HUES48 (cell line): ENCODE results near the gene KITLG.
A peak's percentile ranks its signal among the peaks of the same experiment; 100 is the strongest.

Experiments
- H3K27ac ChIP-seq: one replicate; pipeline ENCODE4 v1.7.0; 2013; ENCODE audit warnings: low read depth, low read length, inconsistent platforms
- H3K27me3 ChIP-seq: 2 replicates; pipeline ENCODE4 v1.6.1; 2013; ENCODE audit warnings: mild to moderate bottlenecking, low read length; ENCODE audit not compliant: control insufficient read depth, insufficient read depth
- H3K36me3 ChIP-seq: 2 replicates; pipeline ENCODE4 v1.6.1; 2013; ENCODE audit warnings: low read length; ENCODE audit not compliant: control insufficient read depth, insufficient read depth
- H3K4me1 ChIP-seq: 2 replicates; pipeline ENCODE4 v1.6.1; 2013; ENCODE audit warnings: mild to moderate bottlenecking, low read length; ENCODE audit not compliant: control insufficient read depth, insufficient read depth
- H3K4me3 ChIP-seq: 2 replicates; pipeline ENCODE4 v1.5.1; 2013; ENCODE audit warnings: mild to moderate bottlenecking, low read depth, low read length
- H3K9ac ChIP-seq: 2 replicates; pipeline ENCODE4 v1.6.1; 2013; ENCODE audit warnings: mild to moderate bottlenecking, low read depth, low read length, moderate library complexity
- H3K9me3 ChIP-seq: 2 replicates; pipeline ENCODE4 v1.6.1; 2013; ENCODE audit warnings: low read length; ENCODE audit not compliant: control insufficient read depth, insufficient read depth

Gene KITLG

DNA sequence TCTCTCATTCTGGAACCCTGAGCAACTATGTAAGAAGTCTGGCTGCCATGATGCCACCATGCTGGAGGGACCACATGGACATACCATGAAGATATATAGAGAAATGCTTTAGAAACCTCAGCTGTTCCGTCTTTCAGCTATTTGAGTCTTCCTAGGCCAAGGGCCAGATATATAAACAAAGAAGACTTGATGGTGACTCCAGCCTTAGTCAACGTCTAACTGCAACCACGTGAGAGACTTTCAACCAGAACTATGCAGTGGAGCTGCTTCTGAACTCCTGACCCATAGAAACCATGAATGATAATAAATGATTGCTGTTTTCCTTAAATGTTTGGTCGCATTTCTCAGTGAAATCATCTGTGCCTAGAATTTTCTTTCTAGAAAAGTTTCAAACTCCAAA is 20.0 kb upstream of the KITLG start:
- H3K9me3 ChIP-seq, result no peaks in the 10 kb centered on the region
- H3K4me3 ChIP-seq, result no peak overlapping the region
- no peaks in the 10 kb centered on the region for H3K27me3 ChIP-seq
- H3K36me3 ChIP-seq, result no peaks in the 10 kb centered on the region
- no peaks in the 10 kb centered on the region for H3K4me1 ChIP-seq
- no peak overlapping the region for H3K27ac ChIP-seq
- no peak overlapping the region for H3K9ac ChIP-seq

DNA sequence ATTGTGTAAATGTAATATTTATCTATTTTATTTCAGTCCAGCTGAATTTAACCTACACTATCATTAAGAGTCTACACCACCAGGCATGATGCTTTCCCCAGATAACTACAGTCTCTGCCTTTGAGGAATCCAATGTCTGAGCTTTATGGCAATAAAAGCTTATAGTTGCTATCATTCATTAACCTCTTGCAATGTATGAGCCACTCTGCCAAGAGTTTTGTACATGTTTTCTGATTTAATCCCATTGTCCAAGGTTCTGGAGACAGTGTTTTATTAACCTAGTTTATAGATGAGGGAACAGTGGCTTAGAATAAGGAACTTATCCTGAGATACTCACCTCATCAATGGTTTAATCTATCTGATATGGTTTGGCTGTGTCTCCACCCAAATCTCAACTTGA is 17.1 kb upstream of the KITLG start:
- no peaks in the 10 kb centered on the region for H3K9me3 ChIP-seq
- H3K4me3 ChIP-seq, result no peak overlapping the region
- no peak overlapping the region for H3K27ac ChIP-seq
- no peaks in the 10 kb centered on the region for H3K4me1 ChIP-seq
- H3K27me3 ChIP-seq, result no peaks in the 10 kb centered on the region
- H3K9ac ChIP-seq, result no peak overlapping the region
- H3K36me3 ChIP-seq, result no peaks in the 10 kb centered on the region

DNA sequence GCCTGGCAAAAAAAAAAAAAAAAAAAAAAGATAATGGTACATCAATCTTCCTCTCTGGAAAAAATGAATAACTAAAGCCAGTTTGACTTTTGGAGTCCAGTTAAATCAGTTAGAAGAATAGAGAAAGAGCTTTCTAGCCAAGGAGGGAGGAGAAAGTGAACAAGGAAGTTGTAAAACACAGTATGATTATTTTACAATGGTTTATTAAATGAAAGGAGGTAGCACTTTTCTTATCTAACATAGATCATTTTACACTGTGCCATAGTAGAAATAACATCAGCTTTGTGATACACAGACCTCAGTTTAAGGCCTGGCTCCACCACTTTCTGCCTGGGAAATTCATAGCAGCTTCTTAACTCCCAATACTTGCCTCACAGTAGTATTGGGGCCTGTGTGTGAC is 15.4 kb upstream of the KITLG start:
- Histone ChIP-seq H3K9me3 (no peaks in the 10 kb centered on the region), H3K9ac (no peak overlapping the region), H3K4me3 (no peak overlapping the region), H3K36me3 (no peaks in the 10 kb centered on the region), H3K27ac (no peak overlapping the region), H3K27me3 (no peaks in the 10 kb centered on the region), H3K4me1 (no peaks in the 10 kb centered on the region)

DNA sequence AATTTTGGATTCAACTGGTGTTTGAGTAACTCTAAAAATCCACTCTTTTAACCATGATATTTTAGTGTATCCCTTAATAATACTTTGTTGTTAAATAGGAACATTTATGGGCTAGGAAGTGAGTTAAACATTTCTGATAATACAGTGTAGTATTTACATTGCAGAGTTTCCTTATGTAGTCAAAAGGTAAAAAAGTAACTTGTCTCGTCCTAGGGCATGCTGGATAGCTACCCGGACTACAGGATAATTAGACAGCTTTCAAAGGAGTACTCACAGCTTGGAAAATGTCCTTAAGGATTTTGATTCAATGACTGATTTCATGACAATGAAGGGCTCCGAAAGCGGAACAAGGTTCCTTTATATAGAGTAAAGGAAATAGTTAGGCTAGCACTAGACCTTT is 14.5 kb upstream of the KITLG start:
- Histone ChIP-seq H3K36me3 (no peaks in the 10 kb centered on the region), H3K27me3 (no peaks in the 10 kb centered on the region), H3K9ac (no peak overlapping the region)

DNA sequence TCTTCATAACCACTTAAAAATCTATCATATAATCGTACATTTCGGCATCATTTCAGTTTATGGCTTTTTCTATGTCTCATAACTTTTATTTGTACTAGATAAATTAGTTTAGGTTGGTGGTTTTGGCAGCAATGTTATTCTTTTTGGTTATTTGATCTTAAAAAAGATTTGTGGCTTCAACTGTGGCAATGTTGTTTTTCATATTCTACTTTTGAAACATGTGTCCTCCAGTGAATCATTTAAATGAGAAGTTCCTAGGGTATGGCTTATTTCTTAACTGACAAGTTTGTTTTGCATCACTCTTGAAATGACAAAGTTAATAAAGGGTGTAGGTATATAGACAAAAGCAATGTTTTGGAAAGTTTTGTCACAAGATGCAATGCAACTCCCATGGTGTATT is 11.1 kb upstream of the KITLG start:
- H3K36me3 ChIP-seq, result no peaks in the 10 kb centered on the region
- no peak overlapping the region for H3K27ac ChIP-seq
- H3K9me3 ChIP-seq, result peaks cover 11% of the 10 kb centered on the region
- H3K4me1 ChIP-seq, result no peaks in the 10 kb centered on the region
- H3K27me3 ChIP-seq, result no peaks in the 10 kb centered on the region
- no peak overlapping the region for H3K9ac ChIP-seq
- H3K4me3 ChIP-seq, result no peak overlapping the region

More for the DNA sequence above, 14.5 kb upstream of the KITLG start:
- H3K4me3 ChIP-seq, result no peak overlapping the region
- H3K4me1 ChIP-seq, result no peaks in the 10 kb centered on the region
- H3K9me3 ChIP-seq, result no peaks in the 10 kb centered on the region
- H3K27ac ChIP-seq, result no peak overlapping the region

DNA sequence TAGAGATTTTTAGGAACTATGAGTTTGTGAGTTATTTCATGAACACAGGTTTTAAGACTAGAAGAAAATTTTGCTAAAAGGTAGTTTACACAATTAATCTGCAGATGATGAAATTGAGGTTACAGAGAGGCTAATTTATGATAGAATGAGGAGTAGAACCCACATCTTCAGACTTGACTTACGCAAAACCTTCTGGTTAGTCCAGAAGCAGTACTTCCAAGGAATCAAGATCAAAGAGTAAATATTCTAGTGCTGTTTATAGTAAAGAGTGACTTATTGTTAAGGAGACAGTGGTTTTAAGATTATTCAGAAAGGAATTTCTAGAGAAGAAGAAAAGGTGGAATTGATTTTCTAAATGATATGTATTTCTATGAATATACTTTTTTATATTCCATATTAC is 10.6 kb upstream of the KITLG start:
- Histone ChIP-seq H3K9me3 (peaks cover 16% of the 10 kb centered on the region), H3K27ac (no peak overlapping the region), H3K36me3 (no peaks in the 10 kb centered on the region), H3K4me3 (no peak overlapping the region), H3K4me1 (no peaks in the 10 kb centered on the region), H3K27me3 (no peaks in the 10 kb centered on the region), H3K9ac (no peak overlapping the region)

DNA sequence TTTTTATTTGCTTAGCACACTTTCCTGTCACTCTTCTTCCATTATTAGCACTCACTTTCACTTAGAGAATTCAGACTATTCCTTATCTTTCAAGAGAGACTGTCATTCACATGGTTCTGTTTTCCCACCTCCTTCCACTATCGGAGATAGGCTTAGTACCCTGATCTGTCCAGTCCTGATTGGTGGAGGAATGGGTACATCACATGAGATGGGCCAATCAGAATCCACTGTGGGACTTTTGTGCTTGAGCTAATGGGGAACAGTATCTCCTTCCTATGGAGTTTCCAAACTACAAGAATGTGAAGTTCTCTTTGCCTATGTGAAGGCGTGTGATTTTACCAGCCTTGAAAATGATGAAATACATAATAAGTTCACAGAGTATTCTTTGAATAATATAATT is 4.8 kb upstream of the KITLG start:
- Histone ChIP-seq H3K27me3 (peaks cover 10% of the 10 kb centered on the region; the same call in 1 of the 2 replicates), H3K27ac (no peak overlapping the region), H3K9ac (no peak overlapping the region), H3K4me1 (peaks cover 20% of the 10 kb centered on the region; the same call in 1 of the 2 replicates), H3K36me3 (no peaks in the 10 kb centered on the region), H3K4me3 (no peak overlapping the region), H3K9me3 (peaks cover 24% of the 10 kb centered on the region)

DNA sequence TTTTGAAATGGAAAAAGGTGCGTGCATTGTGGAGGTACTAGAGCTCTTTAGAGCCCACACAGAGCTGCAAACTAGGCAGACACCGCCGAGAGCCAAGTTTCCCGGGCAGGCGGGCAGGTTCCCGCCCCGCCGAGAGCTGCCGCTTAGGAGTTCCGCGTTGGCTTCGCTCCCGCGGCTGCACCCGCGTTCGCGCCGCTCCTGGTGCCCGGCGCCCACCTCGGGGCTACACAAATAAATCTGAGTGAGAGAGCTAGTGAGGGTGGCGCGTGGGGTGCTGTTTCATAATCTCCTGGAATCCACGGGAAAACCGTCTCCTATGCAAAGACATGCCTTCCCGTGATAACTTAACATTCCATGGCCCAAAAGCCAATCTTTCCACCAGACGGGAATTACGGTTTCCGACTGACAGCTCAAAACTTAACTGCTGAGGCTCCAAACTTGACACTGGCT is 645 bp downstream of the KITLG start:
- Histone ChIP-seq H3K4me1 (peaks cover 54% of the 10 kb centered on the region), H3K9me3 (no peaks in the 10 kb centered on the region), H3K4me3 (peak overlapping the region; percentile 81), H3K27me3 (peaks cover 15% of the 10 kb centered on the region), H3K9ac (peak overlapping the region; percentile 68; the same call in 1 of the 2 replicates), H3K27ac (peak overlapping the region; percentile 43), H3K36me3 (no peaks in the 10 kb centered on the region)

DNA sequence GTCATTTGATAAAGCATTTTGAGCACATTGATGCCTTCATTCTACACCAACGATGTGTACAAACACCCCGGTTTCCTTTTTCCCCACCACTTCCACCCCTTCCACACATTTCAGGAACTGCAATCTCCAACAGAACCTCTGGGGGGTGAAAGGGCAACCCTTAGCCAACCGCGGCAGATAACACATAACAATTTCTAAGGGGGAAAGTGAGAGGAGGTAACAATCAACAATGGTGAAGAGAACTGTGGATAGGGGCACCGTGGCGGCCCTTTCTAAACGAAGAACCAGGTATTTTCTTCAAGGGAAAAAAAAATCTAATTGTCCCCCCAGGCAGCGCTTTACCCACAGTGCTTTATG is 1.1 kb downstream of the KITLG start:
- H3K27me3 ChIP-seq, result peaks cover 15% of the 10 kb centered on the region
- 0 out of 2 replicates have a peak overlapping the region, but pooled peaks have one; percentile 13 for H3K9ac ChIP-seq
- H3K9me3 ChIP-seq, result no peaks in the 10 kb centered on the region
- peaks cover 59% of the 10 kb centered on the region for H3K4me1 ChIP-seq
- peak overlapping the region; percentile 63 for H3K27ac ChIP-seq
- peak overlapping the region; percentile 81 for H3K4me3 ChIP-seq
- H3K36me3 ChIP-seq, result no peaks in the 10 kb centered on the region

DNA sequence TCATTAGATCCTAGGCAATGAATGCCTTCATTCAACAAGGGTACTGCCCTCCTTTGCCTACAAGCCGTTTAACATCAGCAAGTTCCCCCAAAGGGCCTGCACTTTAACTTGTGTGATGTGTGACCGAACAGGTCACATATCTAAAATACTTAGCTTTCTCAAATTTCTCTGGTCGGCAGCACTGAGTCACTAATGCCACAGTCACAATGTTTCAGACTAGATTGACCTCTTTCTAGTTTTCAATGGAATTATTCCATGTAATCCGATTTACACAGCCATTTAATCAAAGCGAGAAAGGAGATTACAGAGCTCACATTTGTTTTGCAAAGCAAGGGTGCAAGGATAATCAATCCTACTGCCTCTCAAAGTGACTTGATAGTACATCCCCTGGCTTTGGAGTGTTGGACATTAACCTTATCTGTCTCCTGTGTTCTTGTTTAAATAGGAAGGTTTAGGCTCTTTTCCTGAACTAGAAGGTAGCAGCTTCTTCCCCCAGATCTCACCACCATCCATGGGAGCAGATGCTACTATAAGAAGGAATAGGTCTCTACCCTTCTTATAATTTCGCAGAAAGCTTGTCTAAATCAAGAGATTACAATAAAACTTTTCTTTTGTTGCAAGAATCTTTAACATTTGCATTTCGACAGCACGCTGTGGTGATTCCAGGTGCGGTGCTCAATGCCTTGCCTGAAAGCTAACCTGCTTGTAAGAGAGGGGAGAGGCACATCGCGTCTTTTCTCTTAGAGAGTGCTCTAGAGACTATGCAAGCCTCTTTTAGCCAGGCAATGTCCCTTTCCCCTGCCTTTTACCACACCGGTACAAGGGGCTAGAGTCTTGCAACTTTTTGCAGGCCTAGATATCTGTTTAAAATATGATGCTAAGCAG is 1.8 kb downstream of the KITLG start:
- H3K4me1 ChIP-seq, result peaks cover 63% of the 10 kb centered on the region
- H3K9me3 ChIP-seq, result no peaks in the 10 kb centered on the region
- H3K36me3 ChIP-seq, result no peaks in the 10 kb centered on the region
- H3K4me3 ChIP-seq, result peak overlapping the region; percentile 81
- peaks cover 15% of the 10 kb centered on the region for H3K27me3 ChIP-seq
- H3K9ac ChIP-seq, result 0 out of 2 replicates have a peak overlapping the region, but pooled peaks have one; percentile 13
- peak overlapping the region; percentile 63 for H3K27ac ChIP-seq

DNA sequence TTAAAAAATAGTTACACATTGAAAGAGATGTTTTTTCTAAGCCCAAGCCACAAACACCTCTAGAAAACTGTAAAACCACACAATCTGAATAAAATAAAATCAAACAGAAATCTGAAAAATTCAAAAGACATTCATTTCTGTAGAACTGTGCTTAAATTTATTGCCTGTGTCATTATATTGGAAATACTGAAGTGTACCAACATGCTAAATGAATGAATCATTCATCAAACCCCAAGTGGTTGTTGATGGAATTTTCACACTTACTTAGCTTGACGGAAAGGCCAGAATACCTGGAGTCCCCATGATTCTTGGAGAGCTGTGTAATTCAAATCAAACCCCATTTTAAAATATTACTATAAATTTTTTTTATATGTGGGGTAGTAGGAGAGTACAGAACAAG is 2.7 kb downstream of the KITLG start:
- Histone ChIP-seq H3K27me3 (peaks cover 15% of the 10 kb centered on the region), H3K27ac (no peak overlapping the region), H3K4me1 (peaks cover 65% of the 10 kb centered on the region), H3K36me3 (no peaks in the 10 kb centered on the region), H3K4me3 (0 out of 2 replicates have a peak overlapping the region, but pooled peaks have one; percentile 17), H3K9me3 (no peaks in the 10 kb centered on the region), H3K9ac (no peak overlapping the region)
